Brain microvascular endothelial cell (primary cell): ENCODE data around the gene SPDYA.
"Not testable (repeated sequence)": the region's sequence is repeated elsewhere in the genome, so short reads cannot be mapped to it uniquely, and the experiment has no call there.

Experiments used
- DNase-seq: peaks from one replicate; pipeline ENCODE4 v3.0.0-alpha.2; 2020
- H3K27ac ChIP-seq: fragments of 250-450 bp; sonication (Bioruptor Pico); 2 replicates; pipeline ENCODE4 v1.5.1; 2020; ENCODE audit warnings: mild to moderate bottlenecking, moderate library complexity
- H3K27me3 ChIP-seq: fragments of 250-450 bp; sonication (Bioruptor Pico); replicated peaks from 2 replicates; pipeline ENCODE4 v1.5.1; 2020; ENCODE audit warnings: mild to moderate bottlenecking
- H3K36me3 ChIP-seq: fragments of 250-450 bp; sonication (Bioruptor Pico); replicated peaks from 2 replicates; pipeline ENCODE4 v1.5.1; 2020; ENCODE audit warnings: mild to moderate bottlenecking
- H3K4me3 ChIP-seq: 2 replicates; pipeline ENCODE4 v1.5.1; 2011; ENCODE audit warnings: low read depth, mild to moderate bottlenecking, control low read depth, low read length, moderate library complexity
- CTCF ChIP-seq: IDR thresholded peaks from 2 replicates; pipeline ENCODE4 v1.5.1; 2011; ENCODE audit warnings: low read depth, mild to moderate bottlenecking, moderate library complexity, low read length, control low read depth, inconsistent platforms; ENCODE audit errors: missing control alignments
- in situ Hi-C: cut with HindIII; loops from 2 replicates; pipeline ENCODE4 v1.10.0; 2017; ENCODE audit warnings: low sequenced_read_pairs, low pct_ligation_motif_present

SPDYA gene

GRCh38 chr2:28780496-28780895 lies 30.1 kb upstream of the SPDYA start:
- H3K27me3 ChIP-seq, result no peaks in the 10 kb centered on the region

GRCh38 chr2:28782423-28782822 lies 28.2 kb upstream of the SPDYA start:
- peaks cover 53% of the 10 kb centered on the region for H3K36me3 ChIP-seq
- no peak for TF ChIP-seq CTCF

More at GRCh38 chr2:28780496-28780895, 30.1 kb upstream of the SPDYA start:
- Histone ChIP-seq H3K27ac (no peak overlapping the region), H3K36me3 (peaks cover 45% of the 10 kb centered on the region), H3K4me3 (no peak overlapping the region)
- in situ Hi-C loops, result no loop called here
- DNase-seq, result no peak
- TF ChIP-seq CTCF, result no peak

GRCh38 chr2:28784570-28784969 lies 26.1 kb upstream of the SPDYA start:
- H3K4me3 ChIP-seq, H3K27me3 ChIP-seq, in situ Hi-C loops, H3K27ac ChIP-seq, DNase-seq: not testable (repeated sequence)
- H3K36me3 ChIP-seq, result peaks cover 59% of the 10 kb centered on the region

More at GRCh38 chr2:28782423-28782822, 28.2 kb upstream of the SPDYA start:
- H3K27ac ChIP-seq, result no peak overlapping the region
- in situ Hi-C loops, result no loop called here
- DNase-seq, result no peak
- no peaks in the 10 kb centered on the region for H3K27me3 ChIP-seq
- no peak overlapping the region for H3K4me3 ChIP-seq

- Histone ChIP-seq H3K27me3 (no peaks in the 10 kb centered on the region), H3K36me3 (peaks cover 32% of the 10 kb centered on the region), H3K4me3 (no peak overlapping the region), H3K27ac (no peak overlapping the region)
- TF ChIP-seq CTCF, result no peak
- in situ Hi-C loops, result no loop called here
- DNase-seq, result no peak
Measured at GRCh38 chr2:28796620-28797019, 14.0 kb upstream of the SPDYA start.

GRCh38 chr2:28801726-28802125 lies 8.9 kb upstream of the SPDYA start:
- TF ChIP-seq CTCF, result no peak
- H3K36me3 ChIP-seq, result peaks cover 14% of the 10 kb centered on the region

GRCh38 chr2:28802975-28803429 lies 7.6 kb upstream of the SPDYA start:
- Histone ChIP-seq H3K27ac (peak overlapping the region; percentile 29), H3K36me3 (peaks cover 14% of the 10 kb centered on the region), H3K27me3 (no peaks in the 10 kb centered on the region), H3K4me3 (no peak overlapping the region)
- no peak for TF ChIP-seq CTCF
- in situ Hi-C loops, result no loop called here
- DNase-seq, result no peak

More at GRCh38 chr2:28801726-28802125, 8.9 kb upstream of the SPDYA start:
- Histone ChIP-seq H3K27me3 (no peaks in the 10 kb centered on the region), H3K4me3 (no peak overlapping the region), H3K27ac (no peak overlapping the region)
- in situ Hi-C loops, result no loop called here
- DNase-seq, result peak; percentile 19
